Activated CD4-positive, alpha-beta T cell treated with anti-CD3 and anti-CD28 coated beads, Interleukin-2, amount 10 ng/mL, durations not matched to agents 24 days and 14 days (primary cell): ENCODE results near the gene FAM83D. TPM values are rescaled to one million over a fixed set of nuclear protein-coding genes. Genes with fewer than 3 reads are reported as not detected.

Source experiments
- DNase-seq: peaks from one replicate; pipeline ENCODE4 v3.0.0; 2022
- H3K27ac Mint-ChIP-seq: one replicate; pipeline ENCODE4 v1.8.0; 2022; ENCODE audit warnings: mild to moderate bottlenecking, mixed read lengths
- H3K27me3 Mint-ChIP-seq: one replicate; pipeline ENCODE4 v1.8.0; 2022; ENCODE audit warnings: mixed read lengths
- H3K36me3 Mint-ChIP-seq: one replicate; pipeline ENCODE4 v1.8.0; 2022; ENCODE audit warnings: low read depth, mild to moderate bottlenecking, mixed read lengths
- H3K4me1 Mint-ChIP-seq: one replicate; pipeline ENCODE4 v1.8.0; 2021; ENCODE audit warnings: mixed read lengths
- H3K4me3 Mint-ChIP-seq: one replicate; pipeline ENCODE4 v1.8.0; 2022; ENCODE audit warnings: mild to moderate bottlenecking, moderate library complexity, mixed read lengths
- H3K9me3 Mint-ChIP-seq: one replicate; pipeline ENCODE4 v1.8.0; 2021; ENCODE audit warnings: mixed read lengths
- intact Hi-C: fragments of 100-400 bp; cut with micrococcal nuclease; formaldehyde crosslinking; loops from one replicate; pipeline ENCODE4 v1.15.1; 2023
- total RNA-seq: library from RNA; stranded (reverse); gene quantifications from 2 replicates; pipeline ENCODE4 v1.2.3, GENCODE V29; 2022

FAM83D gene
- total RNA-seq, 1 donor from 2014 or later = 13.7 TPM

GRCh38 chr20:38997622-38998021 is 71.4 kb downstream of the FAM83D start:
- DNase-seq = peak; percentile 77
- intact Hi-C loops = loop anchor here (1.0 to 5.0 kb wide), 4 partner anchors 22 to 124 kb away; partner anchors contain the start of genes DHX35 and FAM83D

GRCh38 chr20:38999217-38999616 is 73.0 kb downstream of the FAM83D start:
- intact Hi-C loops = loop anchor here (5.0 kb wide), 1 partner anchor 72 kb away; the partner anchor contains the start of gene FAM83D
- no peaks in the 10 kb centered on the region for H3K9me3 Mint-ChIP-seq
- peaks cover 59% of the 10 kb centered on the region for H3K36me3 Mint-ChIP-seq
- no peak for DNase-seq
- H3K4me1 Mint-ChIP-seq = peaks cover 32% of the 10 kb centered on the region
- H3K27ac Mint-ChIP-seq = peak overlapping the region; percentile 9
- H3K4me3 Mint-ChIP-seq = peak overlapping the region; percentile 8
- no peaks in the 10 kb centered on the region for H3K27me3 Mint-ChIP-seq

More at GRCh38 chr20:38997622-38998021, 71.4 kb downstream of the FAM83D start:
- Mint-ChIP-seq H3K4me1 (peaks cover 30% of the 10 kb centered on the region), H3K27ac (peak overlapping the region; percentile 77), H3K9me3 (no peaks in the 10 kb centered on the region), H3K4me3 (peak overlapping the region; percentile 17), H3K27me3 (no peaks in the 10 kb centered on the region), H3K36me3 (peaks cover 50% of the 10 kb centered on the region)

- peaks cover 57% of the 10 kb centered on the region for H3K36me3 Mint-ChIP-seq
- intact Hi-C loops = loop anchor here (5.0 kb wide), 1 partner anchor 73 kb away; the partner anchor contains the start of gene FAM83D
- H3K27ac Mint-ChIP-seq = no peak overlapping the region
- H3K27me3 Mint-ChIP-seq = no peaks in the 10 kb centered on the region
- H3K4me3 Mint-ChIP-seq = no peak overlapping the region
- no peaks in the 10 kb centered on the region for H3K9me3 Mint-ChIP-seq
- peaks cover 35% of the 10 kb centered on the region for H3K4me1 Mint-ChIP-seq
- no peak for DNase-seq
Measured at GRCh38 chr20:38999965-39000910, 74.0 kb downstream of the FAM83D start.

Other genes with a start within 250 kb of the FAM83D start
- gene SLC32A1, start 201.9 kb upstream of the FAM83D start, total RNA-seq = not detected in 2 replicates
- 15.2 and 15.8 TPM in 2 replicates for gene ACTR5, start 178.0 kb upstream of the FAM83D start, total RNA-seq
- gene PPP1R16B, start 120.7 kb upstream of the FAM83D start, total RNA-seq = 133 TPM in 2 replicates
- 15.9 and 18.3 TPM in 2 replicates for gene DHX35, start 35.9 kb downstream of the FAM83D start, total RNA-seq